ENCODE results near the gene PITPNM1. TPM values are rescaled to one million over a fixed set of nuclear protein-coding genes. Genes with fewer than 3 reads are reported as not detected.
A peak's percentile ranks its signal among the peaks of the same experiment; 100 is the strongest.

The PITPNM1 gene
- total RNA-seq, 1 donor from 2014 or later: 54.1 TPM

GRCh38 chr11:67504005-67504949 lies 886 bp downstream of the PITPNM1 start:
- peak overlapping the region; percentile 98 for H3K27ac ChIP-seq
- no peak for DNase-seq

GRCh38 chr11:67503119-67504004 lies 1.8 kb downstream of the PITPNM1 start:
- DNase-seq (no peak), ATAC-seq (no peak)

More at GRCh38 chr11:67504005-67504949, 886 bp downstream of the PITPNM1 start:
- Histone ChIP-seq H3K4me3 (peak overlapping the region; percentile 74), H3K4me1 (peaks cover 39% of the 10 kb centered on the region), H3K9me3 (no peaks in the 10 kb centered on the region), H3K27me3 (ENCODE audit: low read depth) (no peaks in the 10 kb centered on the region), H3K36me3 (peaks cover 35% of the 10 kb centered on the region)
- TF ChIP-seq CTCF (IDR thresholded peaks at IDR 0.05): no peak
- no peak for ATAC-seq
- intact Hi-C loops (cut with DNase I): no loop called here

GRCh38 chr11:67502328-67502979 lies 2.7 kb downstream of the PITPNM1 start:
- ATAC-seq (no peak), DNase-seq (no peak)
- Histone ChIP-seq H3K27ac (no peak overlapping the region), H3K9me3 (no peaks in the 10 kb centered on the region), H3K4me3 (no peak overlapping the region), H3K4me1 (peaks cover 32% of the 10 kb centered on the region), H3K27me3 (ENCODE audit: low read depth) (no peaks in the 10 kb centered on the region), H3K36me3 (peaks cover 52% of the 10 kb centered on the region)
- intact Hi-C loops (cut with DNase I): no loop called here
- no peak for TF ChIP-seq CTCF (IDR thresholded peaks at IDR 0.05)

More at GRCh38 chr11:67503119-67504004, 1.8 kb downstream of the PITPNM1 start:
- Histone ChIP-seq H3K27ac (no peak overlapping the region), H3K4me1 (peaks cover 34% of the 10 kb centered on the region), H3K27me3 (ENCODE audit: low read depth) (no peaks in the 10 kb centered on the region), H3K9me3 (no peaks in the 10 kb centered on the region), H3K36me3 (peaks cover 42% of the 10 kb centered on the region), H3K4me3 (peak overlapping the region; percentile 74)
- intact Hi-C loops (cut with DNase I): no loop called here
- no peak for TF ChIP-seq CTCF (IDR thresholded peaks at IDR 0.05)

GRCh38 chr11:67501854-67502253 lies 3.3 kb downstream of the PITPNM1 start:
- no peak overlapping the region for H3K27ac ChIP-seq
- TF ChIP-seq CTCF (IDR thresholded peaks at IDR 0.05): no peak
- peaks cover 52% of the 10 kb centered on the region for H3K36me3 ChIP-seq
- no peaks in the 10 kb centered on the region for H3K27me3 ChIP-seq (ENCODE audit: low read depth)
- no peak overlapping the region for H3K4me3 ChIP-seq
- no peak for ATAC-seq
- peaks cover 26% of the 10 kb centered on the region for H3K4me1 ChIP-seq
- intact Hi-C loops (cut with DNase I): no loop called here
- no peak for DNase-seq
- no peaks in the 10 kb centered on the region for H3K9me3 ChIP-seq

Data from lower lobe of right lung (tissue), 2 donors.